ENCODE measurements around the gene FAM50B. TPM values are rescaled to one million over a fixed set of nuclear protein-coding genes. Genes with fewer than 3 reads are reported as not detected.

Gene FAM50B
- total RNA-seq, 1 donor from 2014 or later: 3.8 TPM

DNA sequence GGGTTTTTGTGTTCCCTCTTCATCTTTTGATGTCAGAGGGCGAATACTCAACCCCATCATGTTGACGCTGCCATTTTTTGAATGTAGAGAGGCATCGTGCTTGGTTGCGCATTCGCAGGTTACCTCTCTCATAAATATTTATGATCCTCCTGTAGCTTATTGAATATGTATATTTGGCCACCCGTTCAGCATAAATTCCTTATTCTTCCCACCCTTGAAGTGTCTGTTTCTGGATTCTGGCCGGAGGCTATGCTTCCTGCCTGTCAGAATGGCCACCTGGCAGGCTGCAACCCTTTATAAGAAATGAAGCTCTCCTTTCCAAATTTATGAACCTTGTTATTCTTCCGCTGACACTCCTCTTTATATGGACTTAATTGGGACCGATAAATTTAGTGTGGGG, 40.9 kb downstream of the FAM50B start:
- Mint-ChIP-seq H3K36me3 (ENCODE audit: low read depth, unreplicated experiment) (no peaks in the 10 kb centered on the region), H3K9me3 (ENCODE audit: unreplicated experiment) (no peaks in the 10 kb centered on the region), H3K4me1 (ENCODE audit: unreplicated experiment) (peaks cover 7% of the 10 kb centered on the region), H3K27me3 (ENCODE audit: unreplicated experiment) (no peaks in the 10 kb centered on the region), H3K4me3 (ENCODE audit: unreplicated experiment) (no peak overlapping the region), H3K27ac (ENCODE audit: unreplicated experiment) (no peak overlapping the region)
- TF ChIP-seq, protein P1, sequence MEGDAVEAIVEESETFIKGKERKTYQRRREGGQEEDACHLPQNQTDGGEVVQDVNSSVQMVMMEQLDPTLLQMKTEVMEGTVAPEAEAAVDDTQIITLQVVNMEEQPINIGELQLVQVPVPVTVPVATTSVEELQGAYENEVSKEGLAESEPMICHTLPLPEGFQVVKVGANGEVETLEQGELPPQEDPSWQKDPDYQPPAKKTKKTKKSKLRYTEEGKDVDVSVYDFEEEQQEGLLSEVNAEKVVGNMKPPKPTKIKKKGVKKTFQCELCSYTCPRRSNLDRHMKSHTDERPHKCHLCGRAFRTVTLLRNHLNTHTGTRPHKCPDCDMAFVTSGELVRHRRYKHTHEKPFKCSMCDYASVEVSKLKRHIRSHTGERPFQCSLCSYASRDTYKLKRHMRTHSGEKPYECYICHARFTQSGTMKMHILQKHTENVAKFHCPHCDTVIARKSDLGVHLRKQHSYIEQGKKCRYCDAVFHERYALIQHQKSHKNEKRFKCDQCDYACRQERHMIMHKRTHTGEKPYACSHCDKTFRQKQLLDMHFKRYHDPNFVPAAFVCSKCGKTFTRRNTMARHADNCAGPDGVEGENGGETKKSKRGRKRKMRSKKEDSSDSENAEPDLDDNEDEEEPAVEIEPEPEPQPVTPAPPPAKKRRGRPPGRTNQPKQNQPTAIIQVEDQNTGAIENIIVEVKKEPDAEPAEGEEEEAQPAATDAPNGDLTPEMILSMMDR (IDR thresholded peaks at IDR 0.05; ENCODE audit: unreplicated experiment): no peak
- DNase-seq (ENCODE audit: low spot score): no peak

GRCh38 chr6:3891883-3892282, 42.7 kb downstream of the FAM50B start:
- Mint-ChIP-seq H3K4me3 (ENCODE audit: unreplicated experiment) (no peak overlapping the region), H3K27me3 (ENCODE audit: unreplicated experiment) (no peaks in the 10 kb centered on the region), H3K9me3 (ENCODE audit: unreplicated experiment) (no peaks in the 10 kb centered on the region), H3K27ac (ENCODE audit: unreplicated experiment) (no peak overlapping the region), H3K4me1 (ENCODE audit: unreplicated experiment) (peaks cover 7% of the 10 kb centered on the region), H3K36me3 (ENCODE audit: low read depth, unreplicated experiment) (no peaks in the 10 kb centered on the region)
- DNase-seq (ENCODE audit: low spot score): no peak
- TF ChIP-seq, protein P1 (IDR thresholded peaks at IDR 0.05; ENCODE audit: unreplicated experiment): no peak

DNA sequence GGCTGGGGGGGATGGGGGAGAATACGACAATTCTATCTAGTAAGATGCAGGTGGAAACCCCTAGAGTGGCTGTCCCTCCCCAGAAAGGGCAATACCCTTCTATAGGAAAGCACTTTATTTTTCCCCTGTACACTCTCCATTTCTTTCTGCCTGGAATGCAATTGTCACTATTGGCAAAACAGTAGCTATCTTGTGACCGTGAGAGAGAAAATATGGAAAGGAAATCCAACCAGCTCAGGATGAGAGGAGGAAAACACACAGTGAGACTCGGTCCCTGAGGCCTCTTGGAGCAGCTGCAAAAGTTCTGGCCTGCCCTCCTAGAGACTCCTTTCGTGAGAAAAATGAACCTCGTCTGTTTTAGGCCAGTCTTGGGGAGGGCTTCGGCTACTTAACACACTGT, 43.4 kb downstream of the FAM50B start:
- peaks cover 7% of the 10 kb centered on the region for H3K4me1 Mint-ChIP-seq (ENCODE audit: unreplicated experiment)
- no peaks in the 10 kb centered on the region for H3K36me3 Mint-ChIP-seq (ENCODE audit: low read depth, unreplicated experiment)

GRCh38 chr6:3893487-3893886, 44.3 kb downstream of the FAM50B start:
- peaks cover 7% of the 10 kb centered on the region for H3K4me1 Mint-ChIP-seq (ENCODE audit: unreplicated experiment)
- TF ChIP-seq, protein P1 (IDR thresholded peaks at IDR 0.05; ENCODE audit: unreplicated experiment): no peak
- H3K36me3 Mint-ChIP-seq (ENCODE audit: low read depth, unreplicated experiment): no peaks in the 10 kb centered on the region

More for the DNA sequence above, 43.4 kb downstream of the FAM50B start:
- Mint-ChIP-seq H3K27me3 (ENCODE audit: unreplicated experiment) (no peaks in the 10 kb centered on the region), H3K27ac (ENCODE audit: unreplicated experiment) (no peak overlapping the region), H3K9me3 (ENCODE audit: unreplicated experiment) (no peaks in the 10 kb centered on the region), H3K4me3 (ENCODE audit: unreplicated experiment) (no peak overlapping the region)
- TF ChIP-seq, protein P1 (IDR thresholded peaks at IDR 0.05; ENCODE audit: unreplicated experiment): no peak
- no peak for DNase-seq (ENCODE audit: low spot score)

DNA sequence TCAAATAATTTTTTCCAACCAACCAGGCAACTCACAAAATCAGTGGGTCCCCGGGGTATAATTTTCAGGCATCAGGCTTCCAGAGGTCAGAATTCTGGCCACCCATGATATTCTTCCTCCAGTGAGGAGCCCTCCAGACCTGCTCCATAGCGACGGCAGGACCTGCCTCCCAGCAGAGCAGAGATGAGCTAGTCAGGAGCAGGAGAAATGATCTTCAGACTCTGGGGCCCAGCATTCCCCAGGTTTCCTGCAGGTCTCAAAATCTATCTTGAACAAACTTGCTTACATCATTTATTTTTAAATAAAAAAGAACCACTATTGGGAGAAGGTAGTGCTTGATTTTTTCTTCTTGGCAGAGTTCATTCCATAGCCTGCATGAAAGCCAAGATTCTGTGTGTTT, 44.7 kb downstream of the FAM50B start:
- TF ChIP-seq, protein P1 (IDR thresholded peaks at IDR 0.05; ENCODE audit: unreplicated experiment): no peak
- Mint-ChIP-seq H3K27me3 (ENCODE audit: unreplicated experiment) (no peaks in the 10 kb centered on the region), H3K36me3 (ENCODE audit: low read depth, unreplicated experiment) (no peaks in the 10 kb centered on the region), H3K9me3 (ENCODE audit: unreplicated experiment) (no peaks in the 10 kb centered on the region), H3K4me1 (ENCODE audit: unreplicated experiment) (peaks cover 7% of the 10 kb centered on the region), H3K27ac (ENCODE audit: unreplicated experiment) (no peak overlapping the region), H3K4me3 (ENCODE audit: unreplicated experiment) (no peak overlapping the region)
- DNase-seq (ENCODE audit: low spot score): no peak

More at GRCh38 chr6:3893487-3893886, 44.3 kb downstream of the FAM50B start:
- H3K27ac Mint-ChIP-seq (ENCODE audit: unreplicated experiment): no peak overlapping the region
- H3K9me3 Mint-ChIP-seq (ENCODE audit: unreplicated experiment): no peaks in the 10 kb centered on the region
- no peak overlapping the region for H3K4me3 Mint-ChIP-seq (ENCODE audit: unreplicated experiment)
- H3K27me3 Mint-ChIP-seq (ENCODE audit: unreplicated experiment): no peaks in the 10 kb centered on the region
- DNase-seq (ENCODE audit: low spot score): no peak

Data from endothelial cell (in vitro differentiated cells).